Muscle of back (tissue), 13 donors: ENCODE results near the gene MSMO1. TPM values are rescaled to one million over a fixed set of nuclear protein-coding genes. Genes with fewer than 3 reads are reported as not detected.
A peak's percentile ranks its signal among the peaks of the same experiment; 100 is the strongest.
"Not testable (repeated sequence)": the region's sequence is repeated elsewhere in the genome, so short reads cannot be mapped to it uniquely, and the experiment has no call there.

ENCODE experiments used
- DNase-seq, 3 donors: peaks; one replicate each; pipeline versions ENCODE4 v3.0.0 to v3.0.0-alpha.2; 2013
- long read RNA-seq, 9 donors: transcript quantifications; one replicate each; lab custom pipeline, GENCODE V29; 2026
- polyA plus RNA-seq, 10 donors: library from polyadenylated mRNA; unstranded; fragments of 120-200 nt; gene quantifications; one replicate each; pipeline ENCODE4 v1.2.1, GENCODE V29; 2013; ENCODE audit not compliant: insufficient read length in 10 of 10

Gene MSMO1
- 10 to 100 TPM; 18.2 to 39.5 (median 29.9) TPM for polyA plus RNA-seq
- long read RNA-seq, donor 1, transcript MSMO1-201 (6 exons, 2,269 nt): major isoform, 12 of 13 reads
- long read RNA-seq, donor 1, partial matches to known transcripts: 0 of 13 reads
- long read RNA-seq, donor 1, other reads (novel, unspliced or antisense): 0 of 13 reads
- long read RNA-seq, donor 2, transcript MSMO1-201 (6 exons, 2,269 nt): major isoform, 5 of 6 reads
- long read RNA-seq, donor 2, partial matches to known transcripts: 0 of 6 reads
- long read RNA-seq, donor 2, other reads (novel, unspliced or antisense): 0 of 6 reads
- long read RNA-seq, donor 3: 0 reads
- long read RNA-seq, donor 4, transcript MSMO1-201 (6 exons, 2,269 nt): major isoform, 8 of 8 reads
- long read RNA-seq, donor 4, partial matches to known transcripts: 0 of 8 reads
- long read RNA-seq, donor 4, other reads (novel, unspliced or antisense): 0 of 8 reads
- long read RNA-seq, donor 5, transcript MSMO1-201 (6 exons, 2,269 nt): major isoform, 12 of 31 reads
- long read RNA-seq, donor 5, partial matches to known transcripts: 18 of 31 reads
- long read RNA-seq, donor 5, other reads (novel, unspliced or antisense): 0 of 31 reads
- long read RNA-seq, donor 6, transcript MSMO1-201 (6 exons, 2,269 nt): major isoform, 17 of 18 reads
- long read RNA-seq, donor 6, partial matches to known transcripts: 0 of 18 reads
- long read RNA-seq, donor 6, other reads (novel, unspliced or antisense): 0 of 18 reads
- long read RNA-seq, donor 7, transcript MSMO1-201 (6 exons, 2,269 nt): major isoform, 9 of 9 reads
- long read RNA-seq, donor 7, partial matches to known transcripts: 0 of 9 reads
- long read RNA-seq, donor 7, other reads (novel, unspliced or antisense): 0 of 9 reads
- long read RNA-seq, donor 8, transcript MSMO1-201 (6 exons, 2,269 nt): major isoform, 8 of 9 reads
- long read RNA-seq, donor 8, partial matches to known transcripts: 0 of 9 reads
- long read RNA-seq, donor 8, other reads (novel, unspliced or antisense): 0 of 9 reads
- long read RNA-seq, donor 9: 0 reads

- peak; percentile 99 to 100 (median 100) for DNase-seq
These were observed at the start of gene MSMO1 for GRCh38 chr4:165327211-165328100. TSS of gene MSMO1 (plus strand) at chr4:165327669. CDS start at chr4:165333371, 5,702 bp downstream.

DNA sequence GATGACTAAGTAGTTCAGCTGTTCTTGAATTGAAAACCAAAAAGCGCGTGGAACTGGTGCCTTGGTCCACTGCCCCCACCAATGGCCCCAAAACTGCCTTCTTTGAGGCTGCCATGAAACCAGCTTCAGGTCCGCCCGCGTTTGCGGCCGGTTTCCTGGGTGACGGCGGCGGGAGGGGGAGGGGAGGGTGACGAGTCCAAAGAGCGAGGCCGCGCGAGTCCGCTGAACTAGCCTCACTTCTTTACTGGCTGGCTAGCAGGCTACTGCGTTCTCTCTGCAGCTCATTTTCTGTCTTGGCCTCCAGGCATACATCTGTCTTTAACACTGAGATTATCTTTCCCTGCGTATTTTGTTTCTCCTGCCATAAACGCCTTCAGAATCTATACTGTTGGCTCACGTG, 47.9 kb upstream of the MSMO1 start:
- not testable (repeated sequence) for DNase-seq

GRCh38 chr4:165284697-165285096, 42.8 kb upstream of the MSMO1 start:
- DNase-seq: not testable (repeated sequence)

DNA sequence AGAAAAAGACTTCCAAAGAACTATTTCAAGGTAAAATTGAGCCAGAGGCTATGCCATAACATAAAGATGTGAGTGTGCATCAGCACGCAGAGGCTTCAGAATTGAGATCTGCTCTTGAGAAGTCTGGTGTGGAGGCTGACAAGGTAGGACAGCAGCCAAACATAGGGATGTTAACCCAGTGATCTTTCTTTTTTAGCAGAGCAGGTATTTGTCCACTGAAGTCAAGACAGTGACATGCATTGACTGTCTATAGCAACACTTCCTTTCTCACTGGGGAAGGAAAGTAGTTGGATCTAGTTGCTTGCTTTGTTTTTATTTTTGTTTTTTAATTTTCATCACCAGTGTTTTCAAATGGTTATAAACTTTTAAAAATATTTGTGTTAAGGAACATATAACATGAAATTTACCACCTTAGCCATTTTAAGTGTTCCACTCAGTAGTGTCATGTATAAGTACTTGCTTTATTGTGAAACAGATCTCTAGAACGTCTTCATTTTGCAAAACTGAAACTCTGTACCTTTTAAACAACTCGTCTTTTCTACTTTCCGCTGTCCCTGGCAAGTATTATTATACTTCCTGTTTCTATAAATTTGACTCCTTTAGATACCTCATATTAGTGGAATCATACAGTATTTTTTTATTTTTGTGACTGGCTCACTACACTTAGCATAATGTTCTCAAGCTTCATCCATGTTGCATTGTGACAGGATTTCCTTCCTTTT, 40.7 kb upstream of the MSMO1 start:
- not testable (repeated sequence) for DNase-seq

DNA sequence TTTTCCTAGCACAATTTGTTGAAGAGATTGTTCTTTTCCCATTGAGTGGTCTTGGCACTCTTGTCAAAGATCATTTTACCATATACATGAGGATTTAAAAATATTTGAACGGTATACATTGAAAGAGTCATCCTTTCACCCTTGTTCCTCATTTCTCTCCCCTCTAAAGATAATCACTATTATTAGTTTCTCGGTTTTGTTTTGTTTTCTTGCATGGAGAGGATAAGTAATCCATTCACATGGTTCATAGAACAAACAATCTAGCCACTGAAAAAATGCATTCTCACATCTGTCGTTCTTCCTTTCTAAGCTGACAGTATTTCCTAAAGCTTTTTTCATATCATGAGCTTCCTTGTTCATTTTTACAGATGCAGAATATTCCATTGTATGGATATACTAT, 39.2 kb upstream of the MSMO1 start:
- no peak for DNase-seq

- peak in 1 of 3 donors; percentile 5 for DNase-seq
These were observed 38.6 kb upstream of the MSMO1 start for GRCh38 chr4:165288639-165289422.

GRCh38 chr4:165289423-165289785, 38.1 kb upstream of the MSMO1 start:
- no peak for DNase-seq

GRCh38 chr4:165293061-165293460, 34.4 kb upstream of the MSMO1 start:
- no peak for DNase-seq

DNA sequence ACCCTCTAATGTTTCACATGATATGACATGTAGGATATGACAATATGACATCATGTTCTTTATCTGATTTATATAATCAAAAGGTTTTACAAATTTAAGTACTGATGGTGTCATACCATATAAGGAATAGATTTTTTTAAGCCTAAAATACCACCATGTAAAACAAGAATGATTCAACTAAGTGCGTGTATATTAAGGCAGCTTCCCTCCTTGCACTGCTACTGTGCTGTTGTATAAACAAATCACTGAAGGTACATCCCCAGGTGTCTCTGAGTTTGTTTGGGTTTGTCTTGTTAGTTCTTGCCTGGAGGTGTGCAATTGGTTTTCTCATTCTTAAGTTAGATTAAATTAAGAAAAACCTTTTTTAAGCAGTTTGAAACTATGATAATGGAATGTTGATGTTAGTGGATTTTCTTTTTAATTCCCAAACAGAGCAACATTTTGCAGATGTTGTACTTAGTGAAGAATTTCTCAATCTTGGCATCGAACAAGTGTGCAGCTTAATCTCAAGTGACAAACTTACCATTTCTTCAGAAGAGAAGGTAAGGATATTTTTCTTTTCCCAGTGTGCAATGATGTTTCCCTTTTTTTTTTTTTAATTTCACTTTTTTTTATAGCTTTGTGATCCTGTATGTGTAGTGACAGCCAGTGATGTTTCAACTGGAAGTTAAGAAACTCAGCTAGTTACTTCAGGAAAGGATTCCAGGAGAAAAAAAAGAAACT, 33.4 kb upstream of the MSMO1 start:
- peak in 1 of 3 donors; percentile 34 for DNase-seq

DNA sequence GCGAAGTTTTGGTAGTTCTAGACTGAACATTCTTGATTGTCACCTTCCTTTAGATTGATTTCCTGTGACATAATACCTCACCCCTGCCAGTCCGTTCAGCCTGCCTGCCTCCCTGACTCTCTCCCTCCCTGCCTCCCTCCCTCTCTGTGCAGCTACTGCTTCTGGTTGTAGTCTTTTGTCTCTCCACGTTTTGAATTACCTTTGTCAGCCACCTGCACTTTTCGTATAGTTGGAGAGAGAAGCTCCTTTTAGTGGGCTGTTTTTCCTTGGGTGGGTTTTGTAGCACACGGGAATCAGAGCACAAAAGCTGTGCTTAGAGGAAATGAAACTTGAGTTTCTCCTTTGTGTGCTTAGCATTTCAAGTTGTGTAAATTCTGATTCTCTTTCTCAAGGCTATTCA, 32.6 kb upstream of the MSMO1 start:
- peak in 1 of 3 donors; percentile 33 for DNase-seq

GRCh38 chr4:165297626-165298025, 29.8 kb upstream of the MSMO1 start:
- no peak for DNase-seq

- no peak for DNase-seq
These were observed 27.9 kb upstream of the MSMO1 start for GRCh38 chr4:165299399-165300060.

DNA sequence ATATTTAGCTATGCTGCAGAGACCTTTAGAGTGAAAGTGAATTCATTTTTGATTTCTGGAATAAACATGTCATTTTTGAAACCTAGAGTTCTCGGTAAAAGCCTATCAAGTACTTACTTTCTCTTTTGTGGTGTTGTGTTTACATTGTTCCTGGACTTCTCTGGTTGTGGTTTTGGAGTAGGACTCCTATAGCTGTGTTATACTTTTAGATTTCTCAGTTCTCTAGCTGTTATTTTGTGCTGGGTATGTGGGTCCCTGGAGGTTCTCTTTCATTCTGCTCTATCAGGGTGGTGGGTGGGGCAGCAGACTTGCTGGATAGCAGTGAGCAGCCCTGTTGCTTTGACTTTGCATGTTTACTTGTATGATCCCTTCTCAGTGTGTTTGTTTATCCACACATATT, 25.6 kb upstream of the MSMO1 start:
- DNase-seq: peak in 1 of 3 donors; percentile 47

DNA sequence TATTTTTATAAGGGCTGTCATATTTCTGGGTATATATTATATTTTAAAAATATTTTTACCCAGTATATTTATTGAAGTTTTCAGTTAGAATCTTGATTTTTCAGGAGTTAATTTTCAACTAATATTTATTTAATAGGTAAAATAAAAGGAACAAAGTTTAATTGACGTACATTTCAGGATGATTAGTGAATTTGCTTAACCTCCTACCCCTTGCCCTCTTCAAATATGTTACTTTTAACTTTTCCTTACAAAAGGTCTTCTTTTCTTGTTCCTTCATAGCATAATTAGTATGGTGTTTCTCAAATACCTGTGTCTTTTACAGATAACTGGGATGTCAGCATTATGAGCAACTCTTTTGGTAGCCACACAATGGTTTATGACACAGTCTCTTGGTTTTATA, 24.8 kb upstream of the MSMO1 start:
- DNase-seq: no peak

- no peak for DNase-seq
These were observed 19.3 kb upstream of the MSMO1 start for GRCh38 chr4:165308166-165308565.

DNA sequence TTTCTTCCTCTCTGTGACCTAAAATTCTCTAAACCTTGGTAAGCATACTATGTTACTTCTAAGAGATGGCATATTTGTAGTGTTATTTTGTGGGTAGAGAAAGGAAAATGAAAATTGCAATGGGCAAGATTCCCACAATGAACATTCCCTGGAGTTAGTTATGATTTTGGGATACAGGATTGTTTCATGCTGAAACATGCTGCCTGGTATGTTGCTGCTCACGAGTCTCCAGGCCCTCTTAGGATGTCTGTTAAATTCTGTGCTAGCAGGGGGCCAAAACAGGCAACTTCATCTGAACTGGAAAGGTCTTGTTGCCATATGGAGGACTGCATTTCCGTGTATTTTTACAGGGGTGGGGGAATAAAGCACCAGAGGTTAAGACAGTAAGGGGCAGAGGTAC, 18.9 kb upstream of the MSMO1 start:
- DNase-seq: no peak

GRCh38 chr4:165309456-165309855, 18.0 kb upstream of the MSMO1 start:
- DNase-seq: no peak

DNA sequence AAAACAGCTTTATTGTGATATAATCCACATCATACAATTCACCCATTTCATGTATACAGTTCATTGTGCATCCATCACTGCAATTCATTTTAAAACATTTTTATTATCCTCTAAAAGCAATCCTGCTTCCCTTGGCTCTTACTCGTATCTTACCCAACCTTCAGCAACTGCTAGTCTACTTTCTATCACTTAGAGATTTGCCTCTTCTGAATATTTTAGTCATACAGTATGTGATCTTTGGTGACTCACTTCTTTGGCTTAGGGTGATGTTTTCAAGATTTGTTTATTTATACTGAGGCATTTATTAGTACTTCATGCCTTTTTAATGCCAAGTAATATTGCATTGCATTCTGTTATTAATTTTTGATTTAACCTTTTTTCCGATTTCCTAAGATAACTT, 15.0 kb upstream of the MSMO1 start:
- DNase-seq: no peak

DNA sequence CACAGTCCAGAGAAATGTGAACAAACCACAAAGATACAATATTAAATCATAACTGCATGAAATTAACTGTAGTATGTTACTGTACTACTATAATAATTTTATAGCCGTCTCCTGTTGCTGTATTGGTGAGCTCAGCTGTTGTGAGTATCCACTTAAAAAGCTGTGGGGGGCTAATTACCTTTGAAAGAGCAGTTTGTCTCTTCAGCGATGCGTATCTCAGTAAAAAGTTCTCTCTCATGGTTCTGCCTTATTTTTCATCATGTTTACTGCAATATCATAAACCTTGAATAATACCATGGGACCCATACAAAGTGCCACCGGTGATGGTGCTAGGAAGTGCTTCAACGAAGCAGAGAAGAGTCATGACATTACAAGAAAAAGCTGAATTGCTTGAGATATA, 8.4 kb upstream of the MSMO1 start:
- DNase-seq: no peak
